ENCODE data around the gene STMP1.
"Not testable (repeated sequence)": the region's sequence is repeated elsewhere in the genome, so short reads cannot be mapped to it uniquely, and the experiment has no call there.

The STMP1 gene

DNA sequence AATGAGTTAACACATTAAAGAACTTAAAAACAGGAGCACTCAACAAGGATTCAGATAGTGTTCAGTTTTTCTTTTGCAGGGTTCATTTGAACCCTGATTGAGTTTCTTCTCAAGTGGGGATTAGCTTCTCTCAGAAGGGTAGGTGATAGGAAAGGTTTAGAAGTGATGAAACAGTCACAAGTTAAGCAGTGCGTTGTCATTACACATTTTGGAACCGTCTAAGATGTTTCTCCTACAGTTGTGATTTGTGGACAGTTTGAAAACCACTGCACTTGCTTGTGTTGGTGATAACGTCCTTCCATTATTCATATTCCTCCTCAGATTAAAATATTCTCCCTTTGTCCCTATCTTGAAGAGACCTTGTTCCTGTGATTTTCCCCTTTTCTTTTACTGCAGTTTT is 2.7 kb downstream of the STMP1 start:
- no peak for DNase-seq

DNA sequence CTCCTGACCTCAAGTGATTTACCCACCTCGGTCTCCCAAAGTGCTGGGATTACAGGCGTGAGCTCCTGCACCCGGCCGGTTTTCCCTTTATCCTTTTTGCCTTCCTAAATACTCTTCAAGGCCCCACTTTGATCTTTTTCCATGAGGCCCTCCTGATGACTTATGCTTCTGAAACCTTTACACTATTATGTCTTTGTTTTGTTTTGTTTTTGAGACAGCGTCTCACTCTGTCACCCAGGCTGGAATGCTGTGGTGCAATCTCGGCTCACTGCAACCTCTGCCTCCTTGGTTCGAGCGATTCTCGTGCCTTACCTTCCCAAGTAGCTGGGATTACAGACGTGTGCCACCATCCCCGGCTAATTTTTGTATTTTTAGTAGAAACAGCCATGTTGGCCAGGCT is 3.8 kb downstream of the STMP1 start:
- no peak for DNase-seq

DNA sequence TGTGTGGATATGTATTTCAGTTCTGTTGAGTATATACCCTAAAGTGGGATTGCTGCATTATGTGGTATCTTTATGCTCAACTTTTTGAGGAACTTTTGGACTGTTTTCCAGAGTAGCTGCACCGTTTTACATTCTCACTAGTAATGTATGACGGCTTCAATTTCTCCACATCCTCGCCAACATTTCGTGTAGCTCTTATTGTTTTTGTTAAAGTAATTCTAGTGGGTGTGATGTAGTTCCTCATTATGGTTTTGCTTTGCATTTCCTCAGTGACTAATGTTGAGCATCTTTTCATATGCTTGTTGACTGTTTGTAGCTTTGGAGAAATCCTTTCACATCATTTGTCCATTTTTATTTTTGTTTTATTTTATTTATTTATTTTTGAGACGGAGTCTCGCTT is 4.5 kb downstream of the STMP1 start:
- peak; percentile 83 to 86 for DNase-seq

DNA sequence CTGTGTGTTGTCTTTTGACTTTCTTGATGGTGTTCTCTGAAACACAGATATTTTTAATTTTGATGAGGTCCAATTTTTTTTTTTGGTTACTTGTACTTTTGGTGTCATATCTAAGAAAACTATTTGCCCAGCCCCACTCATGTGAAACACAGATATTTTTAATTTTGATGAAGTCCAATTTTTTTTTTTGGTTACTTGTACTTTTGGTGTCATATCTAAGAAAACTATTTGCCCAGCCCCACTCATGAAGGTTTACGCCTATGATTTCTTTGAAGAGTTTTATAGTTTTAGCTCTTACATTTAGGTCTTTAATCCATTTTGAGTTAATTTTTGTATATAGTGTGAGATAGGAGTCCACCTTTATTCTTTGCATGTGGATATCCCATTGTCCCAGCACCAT is 5.3 kb downstream of the STMP1 start:
- DNase-seq: not testable (repeated sequence)

DNA sequence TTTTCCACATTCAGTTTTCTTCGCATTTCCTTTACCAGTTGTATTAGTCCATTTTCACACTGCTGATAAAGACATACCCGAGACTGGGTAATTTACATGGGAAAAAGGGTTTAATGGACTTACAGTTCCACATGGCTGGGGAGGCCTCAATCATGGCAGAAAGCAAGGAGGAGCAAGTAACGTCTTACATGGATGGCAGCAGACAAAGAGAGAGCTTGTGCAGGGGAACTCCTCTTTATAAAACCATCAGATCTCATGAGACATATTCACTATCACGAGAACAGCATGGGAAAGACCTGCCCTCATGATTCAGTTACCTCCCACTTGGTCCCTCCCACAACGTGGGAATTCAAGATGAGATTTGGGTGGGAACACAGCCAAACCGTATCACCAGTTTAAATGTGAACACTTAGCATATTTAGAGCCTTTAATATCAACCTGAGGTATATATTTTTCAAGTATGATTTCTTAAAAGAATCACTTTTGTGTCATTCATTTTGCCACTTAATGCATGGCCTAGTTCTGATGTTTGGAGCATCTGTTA is 6.6 kb downstream of the STMP1 start:
- not testable (repeated sequence) for DNase-seq

DNA sequence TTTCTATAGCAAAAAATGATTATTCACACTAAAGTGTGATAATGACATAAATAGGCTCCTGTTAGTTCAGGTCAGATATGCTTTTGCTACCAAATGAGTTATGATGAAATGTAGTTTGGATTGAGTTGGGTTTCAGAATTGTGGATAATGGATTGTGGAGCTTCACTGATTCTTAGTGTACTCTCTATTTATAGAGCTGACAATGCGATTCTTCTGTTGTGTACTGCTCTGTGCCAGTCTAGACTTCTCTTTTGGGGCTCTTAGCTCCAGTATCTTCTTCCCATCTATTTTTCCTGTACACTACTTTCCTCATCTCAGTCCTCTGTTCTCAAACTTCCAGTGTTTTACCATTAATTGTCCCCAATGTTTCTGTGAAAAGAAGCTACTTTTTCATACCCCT is 7.5 kb downstream of the STMP1 start:
- DNase-seq: no peak

GRCh38 chr7:135670179-135670578 is 7.9 kb downstream of the STMP1 start:
- peak in 1 of 2 donors; percentile 6 for DNase-seq

- DNase-seq: peak; percentile 34 to 38
Measured at GRCh38 chr7:135672560-135673359, 10.4 kb downstream of the STMP1 start.

GRCh38 chr7:135673360-135673706 is 11.0 kb downstream of the STMP1 start:
- no peak for DNase-seq

GRCh38 chr7:135678612-135679575 is 16.6 kb downstream of the STMP1 start:
- DNase-seq: no peak

- DNase-seq: no peak
Measured at GRCh38 chr7:135681762-135682161, 19.4 kb downstream of the STMP1 start.

- DNase-seq: no peak
Measured at GRCh38 chr7:135682191-135682590, 19.9 kb downstream of the STMP1 start.

DNA sequence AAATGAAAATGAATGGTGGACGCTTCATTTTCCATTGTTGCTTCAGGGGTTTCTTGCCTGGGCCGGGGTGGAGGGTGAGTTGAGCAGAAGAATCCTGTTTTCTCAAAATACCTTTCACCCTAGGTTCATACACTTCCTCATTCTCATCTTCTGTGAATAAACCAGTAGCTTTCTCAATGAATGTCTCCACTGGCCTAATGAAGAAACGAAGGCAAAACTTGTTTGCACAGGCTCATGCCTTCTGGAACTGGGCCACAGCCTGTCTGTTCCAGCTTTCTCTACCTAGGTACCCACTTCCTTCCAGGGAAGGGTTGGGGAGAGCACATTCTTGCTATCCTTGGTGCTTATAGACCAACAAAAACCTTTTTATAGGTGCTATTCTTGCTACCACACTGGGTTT is 21.3 kb downstream of the STMP1 start:
- DNase-seq: no peak

DNA sequence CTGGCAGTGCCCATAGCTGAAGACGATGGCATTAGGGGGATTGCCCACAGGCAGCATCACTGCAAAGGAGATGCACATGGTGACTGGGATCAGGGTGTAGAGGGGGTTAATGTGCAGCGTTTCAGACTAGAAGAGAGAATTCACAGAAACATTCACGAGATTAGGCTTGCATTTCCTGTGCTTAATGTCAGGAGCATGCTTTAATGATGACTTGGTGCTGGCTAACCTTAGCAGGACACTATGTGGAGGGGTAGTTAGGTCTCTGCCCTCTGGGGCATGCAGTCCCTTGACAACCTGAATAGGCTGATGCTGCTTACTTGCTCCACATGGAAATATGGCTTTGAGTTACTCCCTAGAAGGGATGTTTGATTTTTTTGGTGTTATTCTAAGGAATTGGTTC is 21.8 kb downstream of the STMP1 start:
- no peak for DNase-seq

- no peak for DNase-seq
Measured at GRCh38 chr7:135684699-135685098, 22.4 kb downstream of the STMP1 start.

DNA sequence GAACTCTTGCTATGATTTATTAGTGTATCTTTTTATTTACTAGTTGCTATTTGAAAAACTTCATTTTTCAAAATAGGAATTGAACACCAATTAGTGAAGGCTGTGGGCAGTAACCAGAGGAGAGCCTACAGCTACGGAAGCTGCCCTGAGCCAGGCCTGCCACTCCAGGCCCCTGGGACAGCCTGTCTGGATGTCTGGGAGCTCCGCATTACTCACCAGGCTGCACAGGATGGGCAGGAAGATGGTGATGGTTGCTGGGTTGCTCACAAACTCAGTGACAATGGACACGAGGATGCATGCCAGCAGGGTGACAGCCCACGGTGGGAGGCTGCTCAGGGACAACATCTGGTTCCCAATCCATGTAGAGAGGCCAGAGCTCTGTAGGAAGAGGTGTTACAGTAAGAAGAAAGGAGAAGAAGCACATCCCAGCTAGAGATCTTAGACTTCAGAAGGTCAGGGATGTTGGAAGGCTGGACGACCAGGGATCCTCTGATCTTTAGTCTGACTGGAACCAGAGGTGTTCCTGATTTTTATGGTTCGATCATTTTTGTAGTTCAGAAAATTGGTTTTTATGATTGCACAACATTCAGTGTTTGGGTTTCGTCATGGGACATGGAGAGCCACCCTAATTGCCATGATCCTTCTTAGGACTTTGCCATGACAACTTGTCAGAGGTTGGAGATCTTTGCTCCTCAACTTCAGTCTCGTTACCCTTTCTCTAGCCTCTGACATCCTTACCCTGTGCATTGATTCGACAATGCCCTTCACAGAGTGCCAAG is 23.2 kb downstream of the STMP1 start:
- no peak for DNase-seq

DNA sequence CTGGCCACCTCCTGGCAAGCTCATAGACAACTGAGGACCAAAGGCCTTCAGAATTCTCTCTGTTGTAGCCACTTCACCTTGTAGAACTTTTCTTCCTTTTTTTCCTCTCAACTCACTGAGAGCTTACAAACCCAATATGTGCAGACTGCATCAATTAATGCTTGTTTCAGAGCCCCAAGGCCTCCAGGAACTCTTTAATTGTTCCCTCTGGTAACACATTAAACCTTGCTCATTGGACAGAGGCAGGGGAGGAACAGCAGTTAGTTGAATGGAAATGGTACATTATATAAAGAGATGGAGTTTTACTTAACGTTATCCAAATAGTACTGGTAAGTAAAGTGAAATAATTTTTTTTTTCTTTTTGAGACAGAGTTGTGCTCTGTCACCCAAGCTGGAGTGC is 25.2 kb downstream of the STMP1 start:
- DNase-seq: no peak

DNA sequence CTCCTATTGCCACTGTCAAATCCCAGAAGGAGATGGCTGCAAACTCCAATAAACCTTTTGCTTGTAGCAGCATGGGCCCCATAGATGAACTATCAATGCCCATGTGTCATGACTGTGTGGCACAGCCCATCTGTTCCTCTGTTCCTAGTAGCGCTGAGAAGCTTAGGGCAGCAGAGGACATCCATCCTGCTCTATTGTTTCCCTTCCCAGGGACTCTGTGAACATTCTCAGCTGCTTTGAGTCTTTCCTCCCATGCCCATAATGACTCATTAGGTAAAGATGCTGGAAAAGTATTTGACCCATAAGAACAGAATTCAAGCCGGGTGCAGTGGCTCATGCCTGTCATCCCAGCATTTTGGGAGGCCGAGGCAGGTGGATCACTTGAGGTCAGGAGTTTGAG is 28.3 kb downstream of the STMP1 start:
- no peak for DNase-seq

GRCh38 chr7:135692055-135692454 is 29.7 kb downstream of the STMP1 start:
- DNase-seq: no peak

DNA sequence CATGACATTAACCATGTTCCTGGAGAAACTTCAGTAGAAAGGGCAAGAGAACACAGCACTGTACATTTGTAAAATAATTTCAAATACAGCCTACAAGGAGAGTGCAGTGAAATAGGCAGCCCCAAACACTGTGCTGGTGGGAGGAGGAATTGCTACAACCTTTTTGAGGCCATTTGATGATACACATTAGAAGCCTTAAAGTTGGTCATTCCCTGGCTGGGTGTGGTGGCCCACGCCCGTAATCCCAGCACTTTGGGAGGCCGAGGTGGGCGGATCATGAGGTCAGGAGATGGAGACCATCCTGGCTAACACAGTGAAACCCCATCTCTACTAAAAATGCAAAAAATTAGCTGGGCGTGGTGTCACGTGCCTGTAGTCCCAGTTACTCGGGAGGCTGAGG is 30.3 kb downstream of the STMP1 start:
- DNase-seq: not testable (repeated sequence)

DNA sequence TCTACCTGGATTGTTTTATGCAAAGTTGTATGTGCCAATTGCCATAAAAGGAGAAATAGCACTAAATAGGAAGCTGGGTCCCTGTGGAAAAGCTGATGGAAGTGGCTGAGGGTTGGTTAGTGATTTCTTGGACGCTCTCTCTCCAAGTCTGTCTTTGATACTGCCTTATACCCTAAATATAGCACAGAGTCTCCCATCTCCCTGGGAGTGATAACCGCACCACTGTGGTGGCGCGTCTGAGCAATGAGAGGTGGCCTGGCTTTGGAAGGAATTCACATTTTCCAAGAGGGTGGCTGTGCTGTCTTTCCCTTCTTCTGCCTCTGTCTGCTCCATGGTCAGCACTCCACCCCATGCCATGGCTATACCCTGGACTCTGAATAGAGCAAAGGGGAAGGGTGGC is 31.2 kb downstream of the STMP1 start:
- no peak for DNase-seq

GRCh38 chr7:135697276-135698049 is 35.1 kb downstream of the STMP1 start:
- DNase-seq: no peak

All from inflammatory macrophage (primary cell).